Panc1 (cell line): Measurements from ENCODE around the gene STAB2. TPM values are rescaled to one million over a fixed set of nuclear protein-coding genes. Genes with fewer than 3 reads are reported as not detected.

Experiments
- ATAC-seq: fragments of 200-7000 bp; cut with Tn5 transposase; 2 replicates; pipeline ENCODE4 v1.9.1; 2020; ENCODE audit warnings: mild to moderate bottlenecking, moderate library complexity
- BruUV-seq: library from RNA; stranded (reverse); fragments of 400-500 nt; replicated peaks from 2 replicates; lab custom pipeline; 2021; lab: Mats Ljungman, UMichigan
- CTCF ChIA-PET: fragments of 300-600 bp; sonication (Branson Sonifier 250); formaldehyde crosslinking; loops from one replicate; lab custom pipeline; 2022; ENCODE audit warnings: antibody characterized with exemption; lab: Charles Lee
- POLR2A ChIA-PET: fragments of 300-600 bp; sonication (Branson Sonifier 250); formaldehyde crosslinking; loops from one replicate; lab custom pipeline; 2022; ENCODE audit warnings: antibody characterized with exemption; lab: Charles Lee
- DNase-seq: peaks from one replicate; pipeline ENCODE4 v3.0.0-alpha.2; 2010; ENCODE audit warnings: low read depth, low spot score
- H3K27ac ChIP-seq: 2 replicates; pipeline ENCODE4 v1.5.1; 2011; ENCODE audit warnings: mild to moderate bottlenecking, low read length, inconsistent platforms
- H3K27me3 ChIP-seq: fragments of 200-500 bp; sonication (Bioruptor generic); 2 replicates; pipeline ENCODE4 v1.6.0; 2014; ENCODE audit warnings: low read length, inconsistent platforms; ENCODE audit not compliant: control insufficient read depth, insufficient read depth
- H3K36me3 ChIP-seq: fragments of 200-500 bp; sonication (Bioruptor generic); 2 replicates; pipeline ENCODE4 v1.5.1; 2014; ENCODE audit warnings: inconsistent platforms, mild to moderate bottlenecking, low read length, moderate library complexity; ENCODE audit not compliant: control insufficient read depth, insufficient read depth
- H3K4me1 ChIP-seq: 2 replicates; pipeline ENCODE4 v1.5.1; 2011; ENCODE audit warnings: inconsistent platforms, mild to moderate bottlenecking, low read length, moderate library complexity; ENCODE audit not compliant: control insufficient read depth, insufficient read depth
- H3K4me3 ChIP-seq, 2 experiments: 2 replicates each; pipeline ENCODE4 v1.5.1; 2011 to 2012; ENCODE audit warnings: low read depth in 2 of 2, low read length in 2 of 2, mild to moderate bottlenecking in 2 of 2, inconsistent platforms in 1 of 2, moderate library complexity in 1 of 2
- H3K9me3 ChIP-seq: fragments of 200-500 bp; sonication (Bioruptor generic); 2 replicates; pipeline ENCODE4 v1.5.1; 2014; ENCODE audit warnings: low read depth, mild to moderate bottlenecking, inconsistent platforms, low read length, moderate library complexity; ENCODE audit not compliant: control insufficient read depth, insufficient read depth
- CTCF ChIP-seq: fragments of 450-650 bp; IDR thresholded peaks from 2 replicates; pipeline ENCODE4 v1.5.1; 2017; ENCODE audit warnings: mild to moderate bottlenecking
- POLR2AphosphoS5 ChIP-seq: IDR thresholded peaks from 2 replicates; pipeline ENCODE4 v1.6.1; 2012; ENCODE audit warnings: mild to moderate bottlenecking, low read depth, low read length, moderate library complexity
- REST ChIP-seq, 2 experiments: IDR thresholded peaks; 2 replicates each; pipeline ENCODE4 v1.6.1; 2011 to 2012; ENCODE audit warnings: low read depth in 2 of 2, control low read depth in 1 of 2, low read length in 1 of 2, mild to moderate bottlenecking in 1 of 2, moderate library complexity in 1 of 2; ENCODE audit not compliant: insufficient read depth in 1 of 2
- SIN3A ChIP-seq: IDR thresholded peaks from 2 replicates; pipeline ENCODE4 v1.6.1; 2012; ENCODE audit warnings: low read depth, mild to moderate bottlenecking, low read length, moderate library complexity, borderline replicate concordance; ENCODE audit not compliant: insufficient read depth
- TCF7L2 ChIP-seq: IDR thresholded peaks from 2 replicates; pipeline ENCODE4 v1.6.1; 2011; ENCODE audit warnings: mild to moderate bottlenecking, low read depth, low read length, inconsistent platforms
- in situ Hi-C: cut with HindIII; loops from 2 replicates; pipeline ENCODE4 v1.10.0; 2016; ENCODE audit warnings: low sequenced_read_pairs, low pct_unique_long_range_greater_than_20kb
- intact Hi-C: fragments of 100-400 bp; cut with micrococcal nuclease; formaldehyde crosslinking; loops from one replicate; pipeline ENCODE4 v1.10.0; 2022; ENCODE audit not compliant: unreplicated experiment
- total RNA-seq: library from RNA; stranded (reverse); gene quantifications from one replicate; pipeline ENCODE4 v1.2.1, GENCODE V29; 2021; ENCODE audit not compliant: unreplicated experiment

STAB2 gene
- total RNA-seq, 1 experiment from 2014 or later = not detected

- POLR2A ChIA-PET = no interaction called here
- no peaks in the 10 kb centered on the region for H3K9me3 ChIP-seq
- intact Hi-C loops (no loop called here), in situ Hi-C loops (no loop called here)
- H3K36me3 ChIP-seq = no peaks in the 10 kb centered on the region
- H3K27ac ChIP-seq = no peak overlapping the region
- TF ChIP-seq CTCF (no peak), SIN3A (no peak), TCF7L2 (no peak), POLR2AphosphoS5 (no peak), REST (IDR thresholded peaks at IDR 0.05; ENCODE audit: insufficient read depth in 1 of 2, low read depth in 2 of 2, low read length in 1 of 2) (no peak)
- no peak overlapping the region for H3K4me3 ChIP-seq
- H3K4me1 ChIP-seq = no peaks in the 10 kb centered on the region
- CTCF ChIA-PET = no interaction called here
- no TSS peak for BruUV-seq
- peaks cover under 1% of the 10 kb centered on the region; the same call in 1 of the 2 replicates for H3K27me3 ChIP-seq
- ATAC-seq (no peak), DNase-seq (no peak)
These were observed 85.5 kb downstream of the STAB2 start for GRCh38 chr12:103672401-103673119.

GRCh38 chr12:103673487-103673886 is 86.4 kb downstream of the STAB2 start:
- in situ Hi-C loops (no loop called here), intact Hi-C loops (no loop called here)
- ATAC-seq (no peak), DNase-seq (no peak)
- no TSS peak for BruUV-seq
- ChIA-PET POLR2A (no interaction called here), CTCF (no interaction called here)
- Histone ChIP-seq H3K9me3 (no peaks in the 10 kb centered on the region), H3K36me3 (no peaks in the 10 kb centered on the region), H3K27ac (no peak overlapping the region), H3K27me3 (no peaks in the 10 kb centered on the region), H3K4me3 (no peak overlapping the region), H3K4me1 (no peaks in the 10 kb centered on the region)
- TF ChIP-seq REST (IDR thresholded peaks at IDR 0.05; ENCODE audit: insufficient read depth in 1 of 2, low read depth in 2 of 2, low read length in 1 of 2) = no peak
- TF ChIP-seq SIN3A = no peak
